H1 (cell line): Measurements from ENCODE around the gene CUL2. TPM values are rescaled to one million over a fixed set of nuclear protein-coding genes. Genes with fewer than 3 reads are reported as not detected.

Experiments
- CTCF ChIA-PET: fragments of 300-600 bp; sonication (Branson Sonifier 250); formaldehyde crosslinking; loops from one replicate; lab custom pipeline; 2021; ENCODE audit not compliant: partially characterized antibody; lab: Charles Lee
- POLR2A ChIA-PET: fragments of 300-600 bp; sonication (Branson Sonifier 250); formaldehyde crosslinking; loops from one replicate; lab custom pipeline; 2021; ENCODE audit warnings: inconsistent platforms; ENCODE audit not compliant: partially characterized antibody; lab: Charles Lee
- DNase-seq, 2 experiments: peaks; one replicate each; pipeline versions ENCODE4 v3.0.0 to v3.0.0-alpha.2; 2010 to 2022; ENCODE audit warnings: low spot score in 2 of 2, low read depth in 1 of 2, mixed read lengths in 1 of 2
- FAIRE-seq: peaks from 2 replicates; lab custom pipeline; 2011; peaks lifted over from hg19 to GRCh38; lab: Jason Lieb, UNC
- H2AFZ ChIP-seq: 2 replicates; pipeline ENCODE4 v1.8.1; 2012; ENCODE audit warnings: low read length, inconsistent platforms
- H2AK5ac ChIP-seq: 2 replicates; pipeline ENCODE4 v1.6.1; 2013; ENCODE audit warnings: low read depth, low read length
- H2BK120ac ChIP-seq: replicated peaks from 2 replicates; pipeline ENCODE3; 2013; ENCODE audit warnings: low read depth, low read length, inconsistent platforms
- H2BK12ac ChIP-seq: 2 replicates; pipeline ENCODE4 v1.6.1; 2013; ENCODE audit warnings: low read depth, low read length
- H2BK15ac ChIP-seq: 2 replicates; pipeline ENCODE4 v1.6.1; 2013; ENCODE audit warnings: low read length
- H2BK20ac ChIP-seq: 2 replicates; pipeline ENCODE4 v1.6.1; 2013; ENCODE audit warnings: low read length
- H2BK5ac ChIP-seq: 2 replicates; pipeline ENCODE4 v1.6.1; 2013; ENCODE audit warnings: low read depth, low read length
- H3K14ac ChIP-seq: 2 replicates; pipeline ENCODE4 v1.6.1; 2013; ENCODE audit warnings: inconsistent platforms; ENCODE audit not compliant: insufficient read length
- H3K18ac ChIP-seq: 2 replicates; pipeline ENCODE4 v1.6.1; 2013; ENCODE audit warnings: low read length; ENCODE audit errors: extremely low read depth
- H3K23ac ChIP-seq: 2 replicates; pipeline ENCODE4 v1.6.1; 2013; ENCODE audit warnings: inconsistent platforms; ENCODE audit not compliant: insufficient read length
- H3K23me2 ChIP-seq: 2 replicates; pipeline ENCODE4 v1.6.1; 2013; ENCODE audit warnings: low read depth, low read length
- H3K27ac ChIP-seq: 2 replicates; pipeline ENCODE4 v1.6.1; 2011; ENCODE audit warnings: low read depth, low read length, inconsistent platforms
- H3K27me3 ChIP-seq, 4 experiments: replicated peaks in 1 of 4; 1 replicate in 1 of 4; 2 replicates in 3 of 4; pipeline versions ENCODE4 v1.6.1 to v1.8.1; 2011 to 2013; ENCODE audit warnings: low read length in 3 of 4, mild to moderate bottlenecking in 3 of 4, inconsistent platforms in 2 of 4, mixed read lengths in 2 of 4, moderate library complexity in 1 of 4; ENCODE audit not compliant: control insufficient read depth in 3 of 4, insufficient read depth in 3 of 4; ENCODE audit errors: extremely low read depth in 1 of 4
- H3K36me3 ChIP-seq, 4 experiments: 2 replicates each; pipeline versions ENCODE4 v1.6.1 to v1.8.1; 2011 to 2013; ENCODE audit warnings: mild to moderate bottlenecking in 4 of 4, low read length in 3 of 4, moderate library complexity in 2 of 4, control low read depth in 1 of 4, inconsistent platforms in 1 of 4; ENCODE audit not compliant: insufficient read depth in 4 of 4, control insufficient read depth in 2 of 4
- H3K4ac ChIP-seq: replicated peaks from 2 replicates; pipeline ENCODE3; 2013; ENCODE audit warnings: low read length, low read depth, mixed read lengths, inconsistent platforms; ENCODE audit not compliant: insufficient read length
- H3K4me1 ChIP-seq, 4 experiments: replicated peaks in 1 of 4; 1 replicate in 1 of 4; 2 replicates in 3 of 4; pipeline versions ENCODE4 v1.6.1 to v1.8.1; 2011 to 2013; ENCODE audit warnings: low read length in 3 of 4, inconsistent platforms in 2 of 4, mixed read lengths in 1 of 4; ENCODE audit not compliant: insufficient read depth in 4 of 4, control insufficient read depth in 3 of 4
- H3K4me2 ChIP-seq, 2 experiments: 2 replicates each; pipeline versions ENCODE4 v1.6.1 to v1.8.1; 2011 to 2013; ENCODE audit warnings: low read depth in 2 of 2, low read length in 2 of 2, control low read depth in 1 of 2, inconsistent platforms in 1 of 2, mild to moderate bottlenecking in 1 of 2; ENCODE audit not compliant: insufficient read depth in 1 of 2
- H3K4me3 ChIP-seq, 4 experiments: fragments of 200-600, 300-600 bp in 1 of 4; sonication (generic), shearing (Covaris generic), sonication (Bioruptor Twin) in 1 of 4; 2 replicates each; pipeline versions ENCODE4 v1.5.1 to v1.8.1; 2011 to 2016; ENCODE audit warnings: low read length in 4 of 4, low read depth in 3 of 4, control low read depth in 2 of 4, inconsistent platforms in 2 of 4, mild to moderate bottlenecking in 2 of 4, mixed read lengths in 1 of 4, moderate library complexity in 1 of 4; ENCODE audit not compliant: insufficient read depth in 2 of 4; ENCODE audit errors: extremely low read depth in 1 of 4
- H3K56ac ChIP-seq: replicated peaks from 2 replicates; pipeline ENCODE3; 2013; ENCODE audit warnings: low read depth, mild to moderate bottlenecking, mixed read lengths, low read length, inconsistent platforms; ENCODE audit not compliant: insufficient read length
- H3K79me1 ChIP-seq: 2 replicates; pipeline ENCODE4 v1.6.1; 2013; ENCODE audit warnings: low read depth, low read length, control low read depth
- H3K79me2 ChIP-seq, 2 experiments: 2 replicates each; pipeline versions ENCODE4 v1.6.1 to v1.8.1; 2012 to 2013; ENCODE audit warnings: low read length in 2 of 2, mild to moderate bottlenecking in 2 of 2, inconsistent platforms in 1 of 2; ENCODE audit not compliant: insufficient read depth in 2 of 2, control insufficient read depth in 1 of 2
- H3K9ac ChIP-seq, 4 experiments: replicated peaks in 1 of 4; 1 replicate in 1 of 4; 2 replicates in 3 of 4; pipeline versions ENCODE4 v1.6.1 to v1.8.1; 2011 to 2013; ENCODE audit warnings: low read depth in 3 of 4, low read length in 3 of 4, control low read depth in 2 of 4, mild to moderate bottlenecking in 2 of 4, moderate library complexity in 2 of 4, inconsistent platforms in 1 of 4; ENCODE audit errors: extremely low read depth in 1 of 4
- H3K9me3 ChIP-seq, 2 experiments: 2 replicates each; pipeline versions ENCODE4 v1.6.1 to v1.8.1; 2012 to 2013; ENCODE audit warnings: mild to moderate bottlenecking in 2 of 2, moderate library complexity in 2 of 2, control low read depth in 1 of 2, inconsistent platforms in 1 of 2, low read depth in 1 of 2, low read length in 1 of 2, mixed read lengths in 1 of 2; ENCODE audit not compliant: insufficient read depth in 2 of 2
- H4K20me1 ChIP-seq, 2 experiments: replicated peaks in 1 of 2; 2 replicates each; pipeline versions ENCODE3 to v1.8.1; 2011 to 2013; ENCODE audit warnings: inconsistent platforms in 2 of 2, low read length in 2 of 2, mild to moderate bottlenecking in 1 of 2; ENCODE audit not compliant: insufficient read depth in 2 of 2, control insufficient read depth in 1 of 2
- H4K5ac ChIP-seq: 2 replicates; pipeline ENCODE4 v1.6.1; 2013; ENCODE audit warnings: low read length, low read depth, mixed read lengths, inconsistent platforms; ENCODE audit not compliant: insufficient read length
- H4K8ac ChIP-seq: 2 replicates; pipeline ENCODE4 v1.8.0; 2013; ENCODE audit warnings: mild to moderate bottlenecking, moderate library complexity, low read length, inconsistent platforms; ENCODE audit not compliant: insufficient read depth; ENCODE audit errors: extremely low read depth
- H4K91ac ChIP-seq: replicated peaks from 2 replicates; pipeline ENCODE3; 2013; ENCODE audit warnings: low read length, mixed read lengths, inconsistent platforms; ENCODE audit not compliant: insufficient read length
- BACH1 ChIP-seq: IDR thresholded peaks from 2 replicates; pipeline ENCODE4 v1.6.1; 2012; ENCODE audit warnings: low read length, improper control_type of control experiment
- BCL11A ChIP-seq, 2 experiments: IDR thresholded peaks; one replicate each; pipeline ENCODE4 v1.6.1; 2011; ENCODE audit warnings: low read depth in 2 of 2, low read length in 2 of 2, mild to moderate bottlenecking in 2 of 2
- BRCA1 ChIP-seq: IDR thresholded peaks from 2 replicates; pipeline ENCODE4 v1.6.1; 2012; ENCODE audit warnings: low read depth, low read length, improper control_type of control experiment
- EP300 ChIP-seq, 2 experiments: IDR thresholded peaks; 1 replicate in 1 of 2; 2 replicates in 1 of 2; pipeline ENCODE4 v1.6.1; 2011 to 2012; ENCODE audit warnings: low read depth in 2 of 2, low read length in 2 of 2, mild to moderate bottlenecking in 2 of 2, borderline replicate concordance in 1 of 2, inconsistent platforms in 1 of 2, moderate library complexity in 1 of 2
- EZH2 ChIP-seq: fragments of 200-600 bp; sonication (generic); IDR thresholded peaks from 2 replicates; pipeline ENCODE4 v1.7.1; 2012; ENCODE audit warnings: low read depth, mild to moderate bottlenecking, moderate library complexity, low read length, inconsistent platforms; ENCODE audit not compliant: severe bottlenecking
- KDM5A ChIP-seq: fragments of 200-600 bp; IDR thresholded peaks from 2 replicates; pipeline ENCODE4 v1.7.1; 2012; ENCODE audit warnings: mild to moderate bottlenecking, low read length, inconsistent platforms, mixed read lengths
- NANOG ChIP-seq: IDR thresholded peaks from 2 replicates; pipeline ENCODE4 v1.6.1; 2011; ENCODE audit warnings: low read length, low read depth, mild to moderate bottlenecking, inconsistent platforms; ENCODE audit not compliant: insufficient read depth, poor library complexity, severe bottlenecking
- NRF1 ChIP-seq: IDR thresholded peaks from 2 replicates; pipeline ENCODE4 v1.6.1; 2011; ENCODE audit warnings: mild to moderate bottlenecking, low read depth, low read length, improper control_type of control experiment
- POU5F1 ChIP-seq: IDR thresholded peaks from 2 replicates; pipeline ENCODE4 v1.6.1; 2011; ENCODE audit warnings: low read depth, mild to moderate bottlenecking, low read length, moderate library complexity
- SIX5 ChIP-seq: IDR thresholded peaks from 2 replicates; pipeline ENCODE4 v1.6.1; 2011; ENCODE audit warnings: mild to moderate bottlenecking, low read depth, low read length
- SP1 ChIP-seq: IDR thresholded peaks from 2 replicates; pipeline ENCODE4 v1.6.1; 2011; ENCODE audit warnings: low read depth, low read length
- SP2 ChIP-seq: IDR thresholded peaks from 2 replicates; pipeline ENCODE4 v1.6.1; 2012; ENCODE audit warnings: mild to moderate bottlenecking, low read length, inconsistent platforms
- SUZ12 ChIP-seq: fragments of 200-600 bp; sonication (generic); IDR thresholded peaks from 2 replicates; pipeline ENCODE4 v1.6.1; 2012; ENCODE audit warnings: mild to moderate bottlenecking, inconsistent platforms, low read length, moderate library complexity, mixed read lengths
- TBP ChIP-seq: IDR thresholded peaks from 2 replicates; pipeline ENCODE4 v1.6.1; 2011; ENCODE audit warnings: low read depth, low read length, improper control_type of control experiment
- TCF12 ChIP-seq: IDR thresholded peaks from 2 replicates; pipeline ENCODE4 v1.6.1; 2011; ENCODE audit warnings: low read depth, mild to moderate bottlenecking, low read length
- YY1 ChIP-seq: IDR thresholded peaks from 2 replicates; pipeline ENCODE4 v1.6.1; 2011; ENCODE audit warnings: low read depth, mild to moderate bottlenecking, low read length
- WGBS, 2 experiments: shearing (Covaris generic) in 1 of 2; methylation state at CpG; one replicate each; pipeline versions ENCODE4 v1.1.6 to v1.1.7; 2013 to 2015; ENCODE audit warnings: low lambda C conversion rate in 2 of 2, mixed read lengths in 2 of 2, inconsistent platforms in 1 of 2, low coverage in 1 of 2, missing lambda C conversion rate in 1 of 2; ENCODE audit not compliant: insufficient replicate concordance in 2 of 2, insufficient coverage in 1 of 2, insufficient read length in 1 of 2; ENCODE audit errors: extremely low coverage in 1 of 2, missing lambda C conversion rate in 1 of 2; 5-methylcytosine and 5-hydroxymethylcytosine counted together
- polyA plus RNA-seq, 7 experiments: library from polyadenylated mRNA; depleted of rRNA in 3 of 7; stranded (reverse) in 5 of 7; unstranded in 2 of 7; fragments of >200 nt in 5 of 7; fragments of 200-250 nt in 2 of 7; gene quantifications; 1 replicate in 5 of 7; 2 replicates in 1 of 7; 4 replicates in 1 of 7; pipeline versions ENCODE4 v1.2.1 to v1.2.3, GENCODE V29; 2011 to 2013; ENCODE audit warnings: missing spikeins in 2 of 7, mixed read lengths in 2 of 7
- total RNA-seq: library from RNA; stranded (reverse); fragmentation: NEBNext Ultra II Directional; extraction: Animal tissue kit (Norgen Biotek cat#: 25700); gene quantifications from 2 replicates; pipeline ENCODE4 v1.2.1, GENCODE V29; 2021

The CUL2 gene
- total and polyA plus RNA-seq, 2 of the 8 experiments (the other 6 are each of a cell fraction or from before 2014, with no cell fraction given): 10.2 to 43.1 TPM

DNA sequence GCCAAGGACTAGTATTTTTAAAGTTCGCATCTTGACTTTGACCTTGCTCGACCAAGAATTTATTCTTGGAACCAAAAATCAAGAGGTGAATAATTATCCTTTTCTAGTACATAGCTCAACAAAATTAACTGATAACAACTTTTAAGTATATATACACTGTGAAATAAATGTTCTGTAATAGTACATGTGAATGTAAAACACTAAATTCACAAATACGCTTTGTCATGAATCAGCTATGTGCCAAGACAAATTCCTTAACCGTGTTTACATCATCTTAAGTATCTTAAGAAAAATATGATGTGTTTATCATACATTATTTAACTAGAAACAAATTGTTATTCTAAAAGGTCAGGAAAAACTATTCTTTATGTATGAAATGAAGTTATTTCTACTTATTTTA lies 83.3 kb downstream of the CUL2 start:
- no peak overlapping the region for H3K14ac ChIP-seq
- no peaks in the 10 kb centered on the region for H3K79me2 ChIP-seq
- no peak overlapping the region for H2AK5ac ChIP-seq
- H4K8ac ChIP-seq: no peak overlapping the region
- H3K4me2 ChIP-seq: no peak overlapping the region
- no peaks in the 10 kb centered on the region for H3K9me3 ChIP-seq
- H3K9ac ChIP-seq: no peak overlapping the region
- no peak overlapping the region for H3K23ac ChIP-seq
- H3K4me3 ChIP-seq: no peak overlapping the region
- no peak overlapping the region for H3K18ac ChIP-seq
- no peaks in the 10 kb centered on the region for H3K27me3 ChIP-seq
- no peak overlapping the region for H4K91ac ChIP-seq
- H2BK15ac ChIP-seq: no peak overlapping the region
- H2AFZ ChIP-seq: no peak overlapping the region
- no peaks in the 10 kb centered on the region for H4K20me1 ChIP-seq
- no peak overlapping the region for H4K5ac ChIP-seq
- CTCF ChIA-PET: interaction anchor here (1.0 to 1.1 kb wide), 2 partner anchors 13 to 39 kb away, joined by 4 read pairs; no protein-coding TSS in a partner anchor
- peaks cover 0 to 8% (median 1%) of the 10 kb centered on the region in 4 experiments; a peak in 4 of 7 replicates for H3K4me1 ChIP-seq
- H2BK5ac ChIP-seq: no peak overlapping the region
- no peaks in the 10 kb centered on the region for H3K79me1 ChIP-seq
- H3K27ac ChIP-seq: no peak overlapping the region
- H3K23me2 ChIP-seq: no peaks in the 10 kb centered on the region
- H2BK120ac ChIP-seq: no peak overlapping the region
- no peaks in the 10 kb centered on the region for H3K36me3 ChIP-seq
- H3K4ac ChIP-seq: no peak overlapping the region
- WGBS, 2 experiments: 94% methylated on average over 4 of the region's 4 CpGs; no CpG with 5 or more reads in 1 of the 2 experiments
- no peak overlapping the region for H3K56ac ChIP-seq
- no peak overlapping the region for H2BK12ac ChIP-seq
- no peak overlapping the region for H2BK20ac ChIP-seq
- DNase-seq (no peak), FAIRE-seq (no peak)
- POLR2A ChIA-PET: no interaction called here
- TF ChIP-seq TCF12 (no peak), EP300 (IDR thresholded peaks at IDR 0.05; ENCODE audit: borderline replicate concordance in 1 of 2, low read depth in 2 of 2, low read length in 2 of 2) (no peak), EZH2 (no peak), YY1 (no peak), BACH1 (no peak), KDM5A (no peak), NRF1 (no peak), BCL11A (IDR thresholded peaks at IDR 0.05; ENCODE audit: low read depth in 2 of 2, low read length in 2 of 2) (no peak), NANOG (no peak), SUZ12 (no peak), SP2 (no peak), BRCA1 (no peak), SP1 (no peak), SIX5 (no peak), POU5F1 (no peak), TBP (no peak)
